H1 (cell line): ENCODE data around the gene DLL3. TPM values are rescaled to one million over a fixed set of nuclear protein-coding genes. Genes with fewer than 3 reads are reported as not detected.

Experiments
- RAD21 ChIP-seq, 2 experiments: IDR thresholded peaks in 1 of 2; conservative IDR thresholded peaks in 1 of 2; 2 replicates each; pipeline ENCODE4 v1.6.1; 2011; ENCODE audit warnings: low read depth in 2 of 2, low read length in 2 of 2, improper control_type of control experiment in 1 of 2, inconsistent platforms in 1 of 2, mild to moderate bottlenecking in 1 of 2, moderate library complexity in 1 of 2
- polyA plus RNA-seq, 7 experiments: library from polyadenylated mRNA; depleted of rRNA in 3 of 7; stranded (reverse) in 5 of 7; unstranded in 2 of 7; fragments of >200 nt in 5 of 7; fragments of 200-250 nt in 2 of 7; gene quantifications; 1 replicate in 5 of 7; 2 replicates in 1 of 7; 4 replicates in 1 of 7; pipeline versions ENCODE4 v1.2.1 to v1.2.3, GENCODE V29; 2011 to 2013; ENCODE audit warnings: missing spikeins in 2 of 7, mixed read lengths in 2 of 7
- total RNA-seq: library from RNA; stranded (reverse); fragmentation: NEBNext Ultra II Directional; extraction: Animal tissue kit (Norgen Biotek cat#: 25700); gene quantifications from 2 replicates; pipeline ENCODE4 v1.2.1, GENCODE V29; 2021

The DLL3 gene
- total and polyA plus RNA-seq, 2 of the 8 experiments (the other 6 are each of a cell fraction or from before 2014, with no cell fraction given) = 12.2 to 13.8 TPM

GRCh38 chr19:39544911-39545310, 46.2 kb downstream of the DLL3 start (continued):
- no peak for TF ChIP-seq RAD21 (IDR thresholded peaks at IDR 0.05 in 1 of 2, conservative IDR thresholded peaks at IDR 0.05 in 1 of 2; ENCODE audit: low read depth in 2 of 2, low read length in 2 of 2)
